Measurements from ENCODE around the gene ARNT2. TPM values are rescaled to one million over a fixed set of nuclear protein-coding genes. Genes with fewer than 3 reads are reported as not detected.
A peak's percentile ranks its signal among the peaks of the same experiment; 100 is the strongest.

The ARNT2 gene
- total and polyA plus RNA-seq, 4 donors = 78.6 to 150 (median 130) TPM

- H3K27me3 ChIP-seq (ENCODE audit: control insufficient read depth, insufficient read depth, low read length) = no peaks in the 10 kb centered on the region
- WGBS (ENCODE audit: insufficient coverage) = 100% methylated on average over 1 of the region's 5 CpGs
- no peaks in the 10 kb centered on the region for H3K4me1 ChIP-seq (ENCODE audit: control insufficient read depth, insufficient read depth, low read length)
- H3K27ac ChIP-seq (ENCODE audit: low read depth, low read length) = peak overlapping the region; percentile 69
- peak in 1 of 6 donors; percentile 37 for DNase-seq (ENCODE audit: low read depth in 4 of 6, low spot score in 6 of 6)
- no peaks in the 10 kb centered on the region for H3K9me3 ChIP-seq (ENCODE audit: control insufficient read depth, insufficient read depth, low read length)
- H3K4me3 ChIP-seq (ENCODE audit: low read depth, low read length) = no peak overlapping the region
- H3K36me3 ChIP-seq (ENCODE audit: control insufficient read depth, insufficient read depth, low read length) = peaks cover 5% of the 10 kb centered on the region
These were observed 146.2 kb downstream of the ARNT2 start for GRCh38 chr15:80550219-80550907.

- DNase-seq (ENCODE audit: low read depth in 4 of 6, low spot score in 6 of 6) = peak in 2 of 6 donors; percentile 32 to 41
These were observed 146.7 kb downstream of the ARNT2 start for GRCh38 chr15:80550908-80551260.

GRCh38 chr15:80551348-80551747 lies 147.2 kb downstream of the ARNT2 start:
- Histone ChIP-seq H3K4me1 (ENCODE audit: control insufficient read depth, insufficient read depth, low read length) (no peaks in the 10 kb centered on the region), H3K36me3 (ENCODE audit: control insufficient read depth, insufficient read depth, low read length) (peaks cover 15% of the 10 kb centered on the region), H3K27me3 (ENCODE audit: control insufficient read depth, insufficient read depth, low read length) (no peaks in the 10 kb centered on the region), H3K9me3 (ENCODE audit: control insufficient read depth, insufficient read depth, low read length) (no peaks in the 10 kb centered on the region), H3K4me3 (ENCODE audit: low read depth, low read length) (no peak overlapping the region), H3K27ac (ENCODE audit: low read depth, low read length) (no peak overlapping the region)
- no peak for DNase-seq (ENCODE audit: low read depth in 4 of 6, low spot score in 6 of 6)
- 78% methylated on average over 3 of the region's 3 CpGs for WGBS (ENCODE audit: insufficient coverage)

More at GRCh38 chr15:80550908-80551260, 146.7 kb downstream of the ARNT2 start:
- Histone ChIP-seq H3K4me1 (ENCODE audit: control insufficient read depth, insufficient read depth, low read length) (no peaks in the 10 kb centered on the region), H3K9me3 (ENCODE audit: control insufficient read depth, insufficient read depth, low read length) (no peaks in the 10 kb centered on the region), H3K27me3 (ENCODE audit: control insufficient read depth, insufficient read depth, low read length) (no peaks in the 10 kb centered on the region), H3K36me3 (ENCODE audit: control insufficient read depth, insufficient read depth, low read length) (peaks cover 10% of the 10 kb centered on the region), H3K4me3 (ENCODE audit: low read depth, low read length) (no peak overlapping the region), H3K27ac (ENCODE audit: low read depth, low read length) (peak overlapping the region; percentile 69)
- 71% methylated on average over 3 of the region's 4 CpGs for WGBS (ENCODE audit: insufficient coverage)

GRCh38 chr15:80554560-80554959 lies 150.4 kb downstream of the ARNT2 start:
- Histone ChIP-seq H3K4me3 (ENCODE audit: low read depth, low read length) (no peak overlapping the region), H3K36me3 (ENCODE audit: control insufficient read depth, insufficient read depth, low read length) (peaks cover 34% of the 10 kb centered on the region), H3K9me3 (ENCODE audit: control insufficient read depth, insufficient read depth, low read length) (no peaks in the 10 kb centered on the region), H3K27ac (ENCODE audit: low read depth, low read length) (peak overlapping the region; percentile 55), H3K27me3 (ENCODE audit: control insufficient read depth, insufficient read depth, low read length) (no peaks in the 10 kb centered on the region), H3K4me1 (ENCODE audit: control insufficient read depth, insufficient read depth, low read length) (no peaks in the 10 kb centered on the region)
- peak in 1 of 6 donors; percentile 74 for DNase-seq (ENCODE audit: low read depth in 4 of 6, low spot score in 6 of 6)
- whole genome bisulfite sequencing (ENCODE audit: insufficient coverage) = no CpG with 5 or more reads among the region's 1 CpG

GRCh38 chr15:80556694-80557367 lies 152.6 kb downstream of the ARNT2 start:
- no peaks in the 10 kb centered on the region for H3K4me1 ChIP-seq (ENCODE audit: control insufficient read depth, insufficient read depth, low read length)
- no peaks in the 10 kb centered on the region for H3K27me3 ChIP-seq (ENCODE audit: control insufficient read depth, insufficient read depth, low read length)
- no peaks in the 10 kb centered on the region for H3K9me3 ChIP-seq (ENCODE audit: control insufficient read depth, insufficient read depth, low read length)
- no peak overlapping the region for H3K27ac ChIP-seq (ENCODE audit: low read depth, low read length)
- WGBS (ENCODE audit: insufficient coverage) = 82% methylated on average over 4 of the region's 7 CpGs
- H3K36me3 ChIP-seq (ENCODE audit: control insufficient read depth, insufficient read depth, low read length) = peaks cover 45% of the 10 kb centered on the region
- DNase-seq (ENCODE audit: low read depth in 4 of 6, low spot score in 6 of 6) = no peak
- no peak overlapping the region for H3K4me3 ChIP-seq (ENCODE audit: low read depth, low read length)

GRCh38 chr15:80557441-80558234 lies 153.5 kb downstream of the ARNT2 start:
- Histone ChIP-seq H3K36me3 (ENCODE audit: control insufficient read depth, insufficient read depth, low read length) (peaks cover 45% of the 10 kb centered on the region), H3K27me3 (ENCODE audit: control insufficient read depth, insufficient read depth, low read length) (no peaks in the 10 kb centered on the region)

GRCh38 chr15:80558631-80559319 lies 154.6 kb downstream of the ARNT2 start:
- 88% methylated on average over 4 of the region's 6 CpGs for WGBS (ENCODE audit: insufficient coverage)
- Histone ChIP-seq H3K4me3 (ENCODE audit: low read depth, low read length) (no peak overlapping the region), H3K36me3 (ENCODE audit: control insufficient read depth, insufficient read depth, low read length) (peaks cover 55% of the 10 kb centered on the region), H3K9me3 (ENCODE audit: control insufficient read depth, insufficient read depth, low read length) (no peaks in the 10 kb centered on the region), H3K4me1 (ENCODE audit: control insufficient read depth, insufficient read depth, low read length) (no peaks in the 10 kb centered on the region), H3K27ac (ENCODE audit: low read depth, low read length) (peak overlapping the region; percentile 54), H3K27me3 (ENCODE audit: control insufficient read depth, insufficient read depth, low read length) (no peaks in the 10 kb centered on the region)
- DNase-seq (ENCODE audit: low read depth in 4 of 6, low spot score in 6 of 6) = no peak

More at GRCh38 chr15:80557441-80558234, 153.5 kb downstream of the ARNT2 start:
- no peaks in the 10 kb centered on the region for H3K9me3 ChIP-seq (ENCODE audit: control insufficient read depth, insufficient read depth, low read length)
- 95% methylated on average over 5 of the region's 5 CpGs for WGBS (ENCODE audit: insufficient coverage)
- H3K27ac ChIP-seq (ENCODE audit: low read depth, low read length) = no peak overlapping the region
- no peak overlapping the region for H3K4me3 ChIP-seq (ENCODE audit: low read depth, low read length)
- DNase-seq (ENCODE audit: low read depth in 4 of 6, low spot score in 6 of 6) = no peak
- no peaks in the 10 kb centered on the region for H3K4me1 ChIP-seq (ENCODE audit: control insufficient read depth, insufficient read depth, low read length)

- Histone ChIP-seq H3K27me3 (ENCODE audit: control insufficient read depth, insufficient read depth, low read length) (no peaks in the 10 kb centered on the region), H3K36me3 (ENCODE audit: control insufficient read depth, insufficient read depth, low read length) (peaks cover 60% of the 10 kb centered on the region), H3K27ac (ENCODE audit: low read depth, low read length) (peak overlapping the region; percentile 54), H3K4me3 (ENCODE audit: low read depth, low read length) (no peak overlapping the region), H3K9me3 (ENCODE audit: control insufficient read depth, insufficient read depth, low read length) (no peaks in the 10 kb centered on the region), H3K4me1 (ENCODE audit: control insufficient read depth, insufficient read depth, low read length) (no peaks in the 10 kb centered on the region)
- no peak for DNase-seq (ENCODE audit: low read depth in 4 of 6, low spot score in 6 of 6)
- WGBS (ENCODE audit: insufficient coverage) = 67% methylated on average over 6 of the region's 8 CpGs
These were observed 155.1 kb downstream of the ARNT2 start for GRCh38 chr15:80559320-80559693.

GRCh38 chr15:80559761-80560160 lies 155.6 kb downstream of the ARNT2 start:
- H3K36me3 ChIP-seq (ENCODE audit: control insufficient read depth, insufficient read depth, low read length) = peaks cover 63% of the 10 kb centered on the region
- H3K4me3 ChIP-seq (ENCODE audit: low read depth, low read length) = no peak overlapping the region
- peak overlapping the region; percentile 54 for H3K27ac ChIP-seq (ENCODE audit: low read depth, low read length)
- 88% methylated on average over 2 of the region's 6 CpGs for WGBS (ENCODE audit: insufficient coverage)
- no peak for DNase-seq (ENCODE audit: low read depth in 4 of 6, low spot score in 6 of 6)
- H3K9me3 ChIP-seq (ENCODE audit: control insufficient read depth, insufficient read depth, low read length) = no peaks in the 10 kb centered on the region
- H3K27me3 ChIP-seq (ENCODE audit: control insufficient read depth, insufficient read depth, low read length) = no peaks in the 10 kb centered on the region
- H3K4me1 ChIP-seq (ENCODE audit: control insufficient read depth, insufficient read depth, low read length) = no peaks in the 10 kb centered on the region

All from spinal cord (tissue), 10 donors.